Measurements from ENCODE around the gene BBS2.

BBS2 gene

GRCh38 chr16:56488035-56488434, 31.8 kb downstream of the BBS2 start:
- no peak overlapping the region for H3K27ac ChIP-seq
- no peak for TF ChIP-seq ZFX (IDR thresholded peaks at IDR 0.05)
- TF ChIP-seq CTCF (conservative IDR thresholded peaks at IDR 0.05): no peak

- no peak for TF ChIP-seq CTCF (conservative IDR thresholded peaks at IDR 0.05)
- TF ChIP-seq ZFX (IDR thresholded peaks at IDR 0.05): no peak
- no peak overlapping the region for H3K27ac ChIP-seq
These were observed 36.4 kb downstream of the BBS2 start for GRCh38 chr16:56483394-56483793.

GRCh38 chr16:56482683-56483236, 37.1 kb downstream of the BBS2 start:
- H3K27ac ChIP-seq: no peak overlapping the region
- TF ChIP-seq CTCF (conservative IDR thresholded peaks at IDR 0.05): no peak
- TF ChIP-seq ZFX (IDR thresholded peaks at IDR 0.05): no peak

- TF ChIP-seq CTCF (conservative IDR thresholded peaks at IDR 0.05) (no peak), ZFX (IDR thresholded peaks at IDR 0.05) (no peak)
These were observed 38.2 kb downstream of the BBS2 start for GRCh38 chr16:56481468-56482122.

GRCh38 chr16:56480776-56481467, 38.9 kb downstream of the BBS2 start:
- no peak overlapping the region for H3K27ac ChIP-seq
- TF ChIP-seq ZFX (IDR thresholded peaks at IDR 0.05) (no peak), CTCF (conservative IDR thresholded peaks at IDR 0.05) (no peak)

More at GRCh38 chr16:56481468-56482122, 38.2 kb downstream of the BBS2 start:
- H3K27ac ChIP-seq: no peak overlapping the region

GRCh38 chr16:56479469-56479868, 40.4 kb downstream of the BBS2 start:
- TF ChIP-seq CTCF (conservative IDR thresholded peaks at IDR 0.05) (no peak), ZFX (IDR thresholded peaks at IDR 0.05) (no peak)
- H3K27ac ChIP-seq: no peak overlapping the region

All from C4-2B (cell line).